ENCODE data around the gene ERC2.

ERC2 gene

DNA sequence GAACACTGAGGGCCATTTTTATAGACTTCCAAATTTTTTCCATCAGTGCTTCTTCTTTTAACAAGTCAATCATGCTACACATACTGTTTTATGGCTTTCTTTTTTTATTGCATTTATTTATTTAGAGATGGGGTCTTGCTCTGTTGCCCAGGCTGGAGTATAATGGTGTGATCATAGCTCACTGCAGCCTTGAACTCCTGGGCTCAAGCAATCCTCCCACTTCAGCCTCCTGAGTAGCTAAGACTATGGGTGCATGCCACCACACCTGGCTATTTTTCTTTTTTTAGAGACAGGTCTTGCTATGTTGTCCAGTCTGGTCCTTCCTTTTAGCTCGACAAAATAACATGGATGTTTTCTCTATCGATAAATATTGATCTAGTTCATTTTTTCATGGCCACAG lies 555.4 kb downstream of the ERC2 start:
- ATAC-seq (replicated peaks), result no peak
- H3K9me3 Mint-ChIP-seq, result peaks cover 6 to 7% of the 10 kb centered on the region in 2 donors
- no peak overlapping the region for H3K4me3 Mint-ChIP-seq
- H3K27me3 Mint-ChIP-seq, result no peaks in the 10 kb centered on the region
- H3K36me3 Mint-ChIP-seq (ENCODE audit: insufficient read depth), result no peaks in the 10 kb centered on the region
- no peaks in the 10 kb centered on the region for H3K4me1 Mint-ChIP-seq (ENCODE audit: low read depth in 2 of 2)
- H3K27ac Mint-ChIP-seq, result no peak overlapping the region
- no peak for DNase-seq

DNA sequence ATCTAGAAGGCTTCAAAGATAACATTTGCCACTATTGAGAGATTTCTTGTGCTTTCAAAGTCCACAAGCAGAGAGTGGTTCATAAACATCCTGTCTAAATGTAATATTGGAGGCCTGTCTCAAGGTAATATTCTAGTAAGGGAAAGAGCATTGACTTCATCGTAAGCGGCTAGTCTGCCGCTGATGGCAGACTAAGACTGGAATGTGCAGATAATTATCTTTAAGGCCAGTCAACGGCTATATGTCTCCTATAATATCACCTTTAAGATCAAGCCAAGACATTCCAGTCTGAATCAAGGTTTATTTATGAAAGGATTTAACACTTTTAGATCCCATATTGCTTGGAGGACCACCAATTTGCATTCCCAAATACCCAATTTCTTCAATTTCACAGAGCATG lies 557.0 kb downstream of the ERC2 start:
- H3K9me3 Mint-ChIP-seq, result peaks cover 6 to 7% of the 10 kb centered on the region in 2 donors
- no peak overlapping the region for H3K4me3 Mint-ChIP-seq
- no peaks in the 10 kb centered on the region for H3K36me3 Mint-ChIP-seq (ENCODE audit: insufficient read depth)
- H3K27me3 Mint-ChIP-seq, result no peaks in the 10 kb centered on the region
- H3K4me1 Mint-ChIP-seq (ENCODE audit: low read depth in 2 of 2), result no peaks in the 10 kb centered on the region
- no peak overlapping the region for H3K27ac Mint-ChIP-seq
- DNase-seq, result no peak
- ATAC-seq (replicated peaks), result no peak

DNA sequence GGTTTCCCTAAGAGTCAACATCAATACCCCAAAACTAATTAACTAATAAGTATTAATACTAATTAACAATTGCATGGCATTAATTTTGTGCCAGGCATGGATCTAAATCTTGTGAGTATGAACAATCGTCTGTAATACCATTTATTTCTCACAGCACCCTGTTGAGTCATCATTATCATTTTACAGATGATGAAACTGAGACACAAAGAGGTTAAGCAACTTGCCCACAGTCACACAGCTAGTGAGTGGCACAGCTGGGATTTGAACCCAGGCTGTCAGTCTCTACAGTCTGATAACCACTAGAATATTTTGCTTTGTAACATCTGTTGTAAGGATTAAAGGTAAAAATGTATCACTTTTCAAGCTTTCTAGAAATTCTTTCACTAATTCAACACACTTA lies 557.7 kb downstream of the ERC2 start:
- peaks cover 6 to 7% of the 10 kb centered on the region in 2 donors for H3K9me3 Mint-ChIP-seq
- H3K4me1 Mint-ChIP-seq (ENCODE audit: low read depth in 2 of 2), result no peaks in the 10 kb centered on the region
- H3K4me3 Mint-ChIP-seq, result no peak overlapping the region
- H3K27me3 Mint-ChIP-seq, result no peaks in the 10 kb centered on the region
- no peak for DNase-seq
- no peak for ATAC-seq (replicated peaks)
- H3K36me3 Mint-ChIP-seq (ENCODE audit: insufficient read depth), result no peaks in the 10 kb centered on the region
- no peak overlapping the region for H3K27ac Mint-ChIP-seq

DNA sequence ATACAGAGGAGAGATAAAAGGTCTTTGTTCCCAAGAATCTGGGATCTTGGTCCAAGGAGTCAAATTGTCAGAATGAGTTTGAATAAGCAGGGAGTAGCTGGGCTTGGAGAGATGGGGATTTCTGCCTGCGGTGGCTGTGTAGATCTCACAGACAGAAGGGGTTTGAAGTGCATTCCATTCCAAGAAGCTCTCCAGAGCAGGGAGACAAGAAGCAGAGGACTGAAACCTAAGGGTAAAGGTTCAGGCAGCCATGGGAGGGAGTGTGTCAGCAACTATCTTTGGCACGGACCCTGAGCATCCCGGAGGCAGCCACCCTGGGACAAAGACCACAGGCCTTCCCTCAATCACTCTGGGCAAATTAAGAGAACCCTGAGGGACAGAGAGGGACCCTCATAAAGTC lies 558.9 kb downstream of the ERC2 start:
- Mint-ChIP-seq H3K27me3 (no peaks in the 10 kb centered on the region), H3K4me1 (ENCODE audit: low read depth in 2 of 2) (no peaks in the 10 kb centered on the region), H3K9me3 (peaks cover 3 to 7% of the 10 kb centered on the region in 2 donors)

DNA sequence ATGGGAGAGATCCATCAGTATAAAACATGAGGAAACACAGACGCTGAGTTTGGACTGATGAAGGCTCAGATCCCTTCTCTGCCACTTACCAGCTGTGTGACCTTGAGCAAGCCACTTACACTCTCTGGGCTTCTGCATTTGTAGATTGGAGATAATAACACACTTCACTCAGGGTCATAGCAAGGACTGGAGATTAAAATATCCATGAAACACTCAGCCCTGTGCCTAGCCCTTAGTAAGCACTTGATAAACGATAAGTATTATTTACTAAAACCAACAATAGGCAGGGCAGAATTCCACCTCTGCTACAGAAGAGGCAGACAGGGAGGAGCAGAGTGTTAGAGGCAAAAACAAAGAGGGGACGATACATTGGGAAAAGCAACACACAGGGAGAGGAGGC lies 560.7 kb downstream of the ERC2 start:
- no peaks in the 10 kb centered on the region for H3K4me1 Mint-ChIP-seq (ENCODE audit: low read depth in 2 of 2)
- no peaks in the 10 kb centered on the region for H3K36me3 Mint-ChIP-seq (ENCODE audit: insufficient read depth)
- no peak overlapping the region for H3K27ac Mint-ChIP-seq
- no peak overlapping the region for H3K4me3 Mint-ChIP-seq
- ATAC-seq (replicated peaks) (no peak), DNase-seq (no peak)
- H3K27me3 Mint-ChIP-seq, result no peaks in the 10 kb centered on the region
- peaks cover 3 to 7% of the 10 kb centered on the region in 2 donors for H3K9me3 Mint-ChIP-seq

More for the DNA sequence above, 558.9 kb downstream of the ERC2 start:
- Mint-ChIP-seq H3K36me3 (ENCODE audit: insufficient read depth) (no peaks in the 10 kb centered on the region), H3K4me3 (no peak overlapping the region), H3K27ac (no peak overlapping the region)
- no peak for DNase-seq
- no peak for ATAC-seq (replicated peaks)

DNA sequence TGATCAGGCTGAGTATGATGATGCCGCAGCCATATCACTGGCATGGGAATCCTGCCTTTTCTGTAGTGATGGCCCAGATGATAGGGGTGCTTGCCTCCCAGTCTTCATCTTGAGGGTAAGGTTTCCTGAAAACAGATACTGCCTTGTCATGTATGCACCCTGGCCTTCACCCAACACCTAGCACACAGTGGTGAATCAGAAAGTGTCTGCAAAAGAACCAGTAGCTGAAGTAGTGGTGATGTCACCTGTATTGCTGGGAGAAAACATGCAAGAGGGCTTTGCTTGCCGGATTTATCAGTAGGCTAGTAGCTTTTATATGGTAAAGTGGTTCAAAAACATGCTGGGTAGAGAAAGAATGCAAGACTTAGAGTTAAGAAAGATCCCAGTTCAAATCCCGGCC lies 561.4 kb downstream of the ERC2 start:
- H3K4me3 Mint-ChIP-seq, result no peak overlapping the region
- no peaks in the 10 kb centered on the region for H3K4me1 Mint-ChIP-seq (ENCODE audit: low read depth in 2 of 2)
- ATAC-seq (replicated peaks) (no peak), DNase-seq (no peak)
- no peak overlapping the region for H3K27ac Mint-ChIP-seq
- no peaks in the 10 kb centered on the region for H3K27me3 Mint-ChIP-seq
- no peaks in the 10 kb centered on the region for H3K36me3 Mint-ChIP-seq (ENCODE audit: insufficient read depth)
- H3K9me3 Mint-ChIP-seq, result peaks cover 6 to 7% of the 10 kb centered on the region in 2 donors

DNA sequence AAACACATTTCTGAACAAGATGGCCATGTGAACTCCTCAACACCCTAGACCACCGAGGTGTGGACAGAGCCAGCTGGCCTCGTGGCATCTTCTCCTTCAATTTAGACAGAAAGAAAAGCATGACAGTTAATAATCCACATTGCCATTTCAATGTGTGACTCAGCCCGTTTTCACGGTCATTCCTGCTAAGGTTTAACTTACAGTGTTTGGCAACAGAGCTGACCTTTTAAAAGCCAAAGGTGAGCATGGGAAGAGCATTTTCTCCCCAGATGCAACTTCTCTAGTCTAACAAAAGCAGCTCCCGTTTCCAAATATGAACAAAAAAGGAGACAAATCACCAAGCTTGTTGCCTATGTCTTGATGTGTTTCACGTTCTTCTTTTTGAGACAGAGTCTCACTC lies 563.6 kb downstream of the ERC2 start:
- Mint-ChIP-seq H3K9me3 (peaks cover 6 to 7% of the 10 kb centered on the region in 2 donors), H3K27ac (no peak overlapping the region), H3K4me1 (ENCODE audit: low read depth in 2 of 2) (no peaks in the 10 kb centered on the region), H3K27me3 (no peaks in the 10 kb centered on the region), H3K36me3 (ENCODE audit: insufficient read depth) (no peaks in the 10 kb centered on the region), H3K4me3 (no peak overlapping the region)
- no peak for DNase-seq
- no peak for ATAC-seq (replicated peaks)

DNA sequence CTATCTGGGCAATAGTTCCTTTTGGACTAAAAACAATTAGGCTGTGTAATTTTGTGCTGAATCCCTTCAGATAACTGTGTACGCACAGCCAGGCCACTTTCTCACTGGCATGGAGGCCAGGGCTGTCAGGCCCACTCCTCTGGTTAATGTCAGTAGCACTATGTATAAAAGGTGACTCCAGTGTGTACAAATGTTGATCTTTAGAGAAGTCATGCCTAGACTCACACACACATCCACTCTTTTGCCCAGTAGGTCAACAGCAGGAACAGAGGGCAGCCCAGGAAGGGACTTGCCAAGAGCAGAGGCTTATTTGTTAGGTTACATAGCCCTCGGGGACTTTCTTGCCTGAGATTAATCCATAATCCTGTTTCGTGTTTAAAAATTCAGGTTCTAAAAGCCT lies 564.6 kb downstream of the ERC2 start:
- H3K27me3 Mint-ChIP-seq, result no peaks in the 10 kb centered on the region
- H3K36me3 Mint-ChIP-seq (ENCODE audit: insufficient read depth), result no peaks in the 10 kb centered on the region
- peaks cover 6 to 7% of the 10 kb centered on the region in 2 donors for H3K9me3 Mint-ChIP-seq
- ATAC-seq (replicated peaks) (no peak), DNase-seq (no peak)
- H3K4me3 Mint-ChIP-seq, result no peak overlapping the region
- no peak overlapping the region for H3K27ac Mint-ChIP-seq
- H3K4me1 Mint-ChIP-seq (ENCODE audit: low read depth in 2 of 2), result no peaks in the 10 kb centered on the region

DNA sequence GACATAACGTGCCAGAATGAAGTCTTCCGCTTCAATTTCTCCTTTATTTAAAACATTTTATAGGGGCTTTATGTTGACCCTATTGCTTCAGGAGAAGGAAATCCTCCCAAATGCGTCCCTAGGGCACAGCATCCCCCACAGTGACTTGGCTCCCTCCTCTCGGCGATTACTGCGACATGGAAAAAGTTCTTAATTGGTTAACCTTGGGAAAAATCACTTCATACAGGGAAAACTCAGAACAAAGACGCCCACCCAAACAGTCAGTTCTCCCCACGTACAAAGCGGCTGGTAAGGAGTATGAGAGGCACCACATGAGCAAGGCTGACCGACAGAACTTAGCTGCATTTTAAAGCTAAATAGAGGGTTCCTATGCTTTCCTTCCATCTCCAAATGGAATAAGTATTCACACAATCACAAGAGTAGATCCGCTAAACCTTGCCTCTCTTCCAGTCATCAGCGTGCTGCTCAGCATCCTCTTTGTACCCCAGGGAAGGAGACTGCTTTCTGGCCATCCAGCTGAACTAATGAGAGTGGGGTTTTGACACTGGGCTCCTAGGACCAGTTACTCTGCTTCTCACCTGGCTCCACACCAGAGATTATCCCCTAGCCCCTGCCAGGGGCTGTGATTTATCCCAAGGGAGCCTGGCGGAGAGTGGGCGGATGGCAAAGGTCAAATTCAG lies 565.9 kb downstream of the ERC2 start:
- no peak for ATAC-seq (replicated peaks)
- H3K27ac Mint-ChIP-seq, result no peak overlapping the region
- no peaks in the 10 kb centered on the region for H3K4me1 Mint-ChIP-seq (ENCODE audit: low read depth in 2 of 2)
- H3K27me3 Mint-ChIP-seq, result no peaks in the 10 kb centered on the region
- H3K4me3 Mint-ChIP-seq, result no peak overlapping the region
- DNase-seq, result no peak
- H3K9me3 Mint-ChIP-seq, result peaks cover 0 to 4% of the 10 kb centered on the region in 2 donors
- no peaks in the 10 kb centered on the region for H3K36me3 Mint-ChIP-seq (ENCODE audit: insufficient read depth)

DNA sequence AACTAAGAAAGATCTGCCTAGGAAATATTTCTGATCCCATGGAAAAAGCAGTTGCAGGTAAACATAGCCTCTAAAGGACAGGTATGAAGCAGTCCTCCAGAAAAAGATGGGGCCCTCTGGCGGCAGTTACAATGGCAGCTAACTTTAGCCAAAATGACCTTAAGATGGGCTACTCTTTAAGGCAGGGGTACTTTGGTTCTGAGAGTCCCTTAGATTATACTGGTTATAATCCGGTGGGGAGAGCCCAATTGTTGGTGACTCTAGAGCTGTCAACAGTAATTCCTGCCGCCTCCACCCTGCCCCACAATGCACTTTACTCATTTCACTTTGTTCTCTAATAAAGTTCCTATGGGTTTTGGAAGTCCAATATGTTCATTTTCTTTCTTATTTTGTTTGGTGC lies 568.4 kb downstream of the ERC2 start:
- no peak for ATAC-seq (replicated peaks)
- no peak overlapping the region for H3K4me3 Mint-ChIP-seq
- H3K27me3 Mint-ChIP-seq, result no peaks in the 10 kb centered on the region
- no peak for DNase-seq
- peaks cover 4 to 7% of the 10 kb centered on the region in 2 donors for H3K9me3 Mint-ChIP-seq
- H3K27ac Mint-ChIP-seq, result no peak overlapping the region
- H3K36me3 Mint-ChIP-seq (ENCODE audit: insufficient read depth), result no peaks in the 10 kb centered on the region
- no peaks in the 10 kb centered on the region for H3K4me1 Mint-ChIP-seq (ENCODE audit: low read depth in 2 of 2)

DNA sequence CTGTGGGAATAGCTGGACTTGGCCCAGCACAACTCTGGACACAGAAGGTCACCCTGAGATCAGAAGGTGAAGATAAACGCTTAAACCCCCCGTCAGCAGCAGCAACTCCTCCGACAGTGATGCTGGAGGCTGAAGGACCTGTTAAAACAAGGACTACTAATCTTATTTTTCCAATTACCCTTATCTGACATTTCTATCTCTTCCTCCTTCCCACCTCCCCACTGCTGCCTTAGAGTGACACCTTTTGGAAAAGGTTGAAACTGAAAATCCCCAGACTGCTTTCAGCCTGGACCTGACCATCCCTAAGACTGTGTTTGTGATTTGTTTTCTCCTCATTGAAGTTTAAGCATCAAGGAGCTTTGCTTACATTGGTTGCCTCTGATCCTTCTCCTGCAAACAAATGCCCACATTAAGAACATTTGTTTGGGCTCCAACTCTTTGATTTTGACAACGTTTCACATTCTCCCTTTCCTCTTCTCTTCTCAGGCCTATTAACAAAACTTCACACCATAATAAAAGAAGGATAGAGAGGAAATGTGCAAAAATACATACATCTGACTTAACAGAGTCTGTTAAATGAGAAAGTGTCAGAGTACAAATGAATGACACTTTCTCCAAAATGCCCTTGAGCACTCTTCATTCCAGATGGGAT lies 570.6 kb downstream of the ERC2 start:
- no peaks in the 10 kb centered on the region for H3K36me3 Mint-ChIP-seq (ENCODE audit: insufficient read depth)
- no peaks in the 10 kb centered on the region for H3K4me1 Mint-ChIP-seq (ENCODE audit: low read depth in 2 of 2)
- H3K4me3 Mint-ChIP-seq, result no peak overlapping the region
- H3K27ac Mint-ChIP-seq, result no peak overlapping the region
- DNase-seq (no peak), ATAC-seq (replicated peaks) (no peak)
- H3K27me3 Mint-ChIP-seq, result no peaks in the 10 kb centered on the region
- H3K9me3 Mint-ChIP-seq, result peaks cover 7 to 9% of the 10 kb centered on the region in 2 donors

DNA sequence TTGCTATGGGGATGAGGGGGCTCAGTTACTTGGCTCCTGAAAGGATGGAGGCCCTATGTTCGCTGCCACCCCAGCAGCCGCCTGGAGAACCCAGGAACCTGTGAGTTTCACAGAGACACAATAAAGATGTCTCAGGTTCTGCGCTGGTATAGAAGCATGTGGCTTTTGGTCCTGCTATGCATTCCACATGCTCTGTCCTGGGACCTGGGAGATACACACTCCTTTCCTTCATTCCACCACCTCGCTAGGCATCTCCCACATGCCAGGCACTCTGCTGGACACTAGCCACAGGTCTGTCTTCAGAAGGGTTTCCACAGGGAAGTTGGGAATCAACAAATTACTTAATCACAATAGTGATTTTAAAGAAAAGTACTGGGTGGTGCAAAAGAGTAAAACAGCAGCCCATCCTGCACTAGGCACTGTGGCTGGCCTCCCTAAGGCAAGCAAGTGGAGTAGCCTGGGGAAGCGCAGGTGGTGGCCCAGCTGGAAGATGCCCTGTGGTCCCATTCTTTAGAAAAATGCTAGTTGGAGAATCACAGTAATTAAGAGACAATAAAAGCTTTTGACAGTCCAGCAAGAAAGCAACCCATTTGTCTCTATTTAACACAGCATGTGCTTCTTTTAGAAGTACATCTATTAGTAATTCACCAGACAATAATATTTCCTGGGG lies 572.2 kb downstream of the ERC2 start:
- Mint-ChIP-seq H3K9me3 (peaks cover 5 to 15% of the 10 kb centered on the region in 2 donors), H3K4me3 (no peak overlapping the region), H3K27ac (no peak overlapping the region), H3K36me3 (ENCODE audit: insufficient read depth) (no peaks in the 10 kb centered on the region), H3K27me3 (no peaks in the 10 kb centered on the region), H3K4me1 (ENCODE audit: low read depth in 2 of 2) (no peaks in the 10 kb centered on the region)
- no peak for DNase-seq
- no peak for ATAC-seq (replicated peaks)

DNA sequence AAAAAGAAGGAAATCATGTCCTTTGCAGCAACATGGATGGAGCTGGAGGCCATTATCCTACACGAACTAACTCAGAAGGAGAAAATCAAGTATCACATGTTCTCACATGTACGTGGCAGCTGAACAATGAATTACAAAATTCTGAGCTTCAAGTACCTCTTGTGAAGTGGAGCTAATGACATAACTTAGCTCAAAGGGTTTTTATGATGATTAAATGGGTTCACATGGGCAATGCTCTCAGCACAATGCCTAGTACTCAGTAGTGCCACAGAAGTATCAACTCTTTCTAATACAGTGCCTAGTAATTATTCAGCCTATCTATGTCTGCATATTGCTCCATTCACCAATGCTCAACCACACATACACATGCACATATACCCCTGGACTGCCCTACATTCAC lies 573.7 kb downstream of the ERC2 start:
- DNase-seq (no peak), ATAC-seq (replicated peaks) (no peak)
- H3K4me1 Mint-ChIP-seq (ENCODE audit: low read depth in 2 of 2), result no peaks in the 10 kb centered on the region
- no peak overlapping the region for H3K4me3 Mint-ChIP-seq
- H3K9me3 Mint-ChIP-seq, result peaks cover 5 to 15% of the 10 kb centered on the region in 2 donors
- H3K27me3 Mint-ChIP-seq, result no peaks in the 10 kb centered on the region
- no peaks in the 10 kb centered on the region for H3K36me3 Mint-ChIP-seq (ENCODE audit: insufficient read depth)
- no peak overlapping the region for H3K27ac Mint-ChIP-seq

DNA sequence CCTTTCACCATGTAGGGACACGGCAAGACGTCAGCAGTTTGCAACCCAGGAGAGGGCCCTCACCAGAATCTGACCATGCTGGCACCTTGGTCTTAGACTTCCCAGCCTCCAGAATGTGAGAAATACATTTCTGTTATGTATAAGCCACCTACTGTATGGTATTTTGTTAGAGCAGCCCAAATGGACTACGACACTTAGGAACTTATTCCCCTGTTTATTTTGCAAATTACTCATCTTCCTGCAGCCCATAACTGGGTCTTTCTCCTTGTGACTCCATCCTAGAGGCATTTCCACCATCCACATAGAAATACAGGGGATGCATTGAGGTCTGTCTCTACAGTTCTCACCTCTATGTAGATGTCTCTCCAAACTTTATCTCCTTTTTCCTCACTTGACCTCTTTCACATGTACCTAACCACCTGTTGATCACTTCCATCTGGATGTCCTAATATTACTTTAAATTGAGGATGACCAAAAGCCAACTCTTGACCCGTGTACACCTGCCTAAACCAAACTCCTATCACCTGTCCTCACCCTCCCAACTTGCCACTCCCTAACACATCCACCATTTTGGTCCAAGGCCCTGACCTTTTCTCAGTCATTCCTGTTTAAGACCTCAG lies 575.1 kb downstream of the ERC2 start:
- DNase-seq (no peak), ATAC-seq (replicated peaks) (no peak)
- Mint-ChIP-seq H3K4me1 (ENCODE audit: low read depth in 2 of 2) (no peaks in the 10 kb centered on the region), H3K9me3 (peaks cover 7 to 15% of the 10 kb centered on the region in 2 donors), H3K4me3 (no peak overlapping the region), H3K27me3 (no peaks in the 10 kb centered on the region), H3K36me3 (ENCODE audit: insufficient read depth) (no peaks in the 10 kb centered on the region), H3K27ac (no peak overlapping the region)
